Fibroblast of upper back skin (primary cell): Measurements from ENCODE around the gene ANKRD28.

Experiments used
- DNase-seq: peaks from one replicate; pipeline ENCODE4 v3.0.0-alpha.2; 2013

The ANKRD28 gene

DNA sequence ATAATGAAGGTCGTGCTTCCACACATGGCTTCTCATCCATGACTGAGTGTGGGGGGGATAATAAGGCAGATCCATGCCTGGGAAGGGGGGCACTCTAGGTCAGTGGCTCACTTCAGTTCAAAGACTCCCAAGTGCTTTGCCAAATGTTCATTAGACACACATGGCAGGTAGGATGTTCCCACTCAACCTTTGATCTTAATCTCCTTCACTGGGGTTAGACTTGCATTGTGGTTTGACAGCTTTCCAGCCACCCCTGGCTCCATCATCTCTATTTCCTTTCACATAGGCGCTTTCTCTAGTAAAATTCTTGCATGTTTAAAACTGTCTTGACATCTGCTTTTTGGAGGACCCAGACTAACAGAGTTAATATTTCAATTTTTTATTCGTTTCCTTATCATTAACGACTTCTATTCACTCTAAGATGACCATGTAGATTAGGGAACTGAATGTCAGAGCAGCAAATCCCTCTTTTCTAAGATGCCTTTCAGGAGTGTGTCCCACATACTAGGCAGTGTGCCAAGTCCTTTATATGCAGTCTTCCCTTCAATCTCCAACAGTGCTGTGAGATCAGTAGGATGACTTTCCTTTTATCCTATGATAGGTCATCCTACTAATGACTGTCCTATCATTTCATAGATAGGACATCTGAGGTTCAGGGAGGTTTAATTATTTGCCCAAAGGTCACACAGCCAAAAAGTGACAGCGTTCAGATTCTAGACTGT, 138.4 kb downstream of the ANKRD28 start:
- peak; percentile 53 for DNase-seq

DNA sequence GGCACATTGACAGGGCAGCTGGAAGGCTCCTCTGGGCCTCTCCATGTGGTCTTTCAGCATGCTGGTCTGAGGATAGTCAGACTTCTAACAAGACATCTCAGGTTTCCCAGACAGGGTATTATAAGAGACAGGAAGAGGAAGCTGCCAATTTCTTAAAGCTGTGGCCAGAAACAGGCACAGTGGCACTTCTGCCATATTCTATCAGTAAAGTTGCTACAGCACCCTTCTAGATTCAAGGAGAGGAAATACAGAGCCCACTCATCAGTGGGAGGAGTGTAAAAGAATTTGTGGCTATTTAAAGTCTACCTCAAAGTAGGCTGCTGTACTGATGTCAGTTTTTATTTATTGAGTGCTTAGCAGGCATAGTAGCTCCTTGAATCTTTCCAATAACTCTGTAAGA, 140.8 kb downstream of the ANKRD28 start:
- DNase-seq: no peak

GRCh38 chr3:15656342-15656741, 141.4 kb downstream of the ANKRD28 start:
- DNase-seq: no peak

GRCh38 chr3:15654891-15655290, 142.9 kb downstream of the ANKRD28 start:
- no peak for DNase-seq

- DNase-seq: peak; percentile 51
These were observed 143.7 kb downstream of the ANKRD28 start for GRCh38 chr3:15654127-15654526.

GRCh38 chr3:15653321-15653720, 144.5 kb downstream of the ANKRD28 start:
- no peak for DNase-seq

- DNase-seq: no peak
These were observed 146.4 kb downstream of the ANKRD28 start for GRCh38 chr3:15651396-15651795.

DNA sequence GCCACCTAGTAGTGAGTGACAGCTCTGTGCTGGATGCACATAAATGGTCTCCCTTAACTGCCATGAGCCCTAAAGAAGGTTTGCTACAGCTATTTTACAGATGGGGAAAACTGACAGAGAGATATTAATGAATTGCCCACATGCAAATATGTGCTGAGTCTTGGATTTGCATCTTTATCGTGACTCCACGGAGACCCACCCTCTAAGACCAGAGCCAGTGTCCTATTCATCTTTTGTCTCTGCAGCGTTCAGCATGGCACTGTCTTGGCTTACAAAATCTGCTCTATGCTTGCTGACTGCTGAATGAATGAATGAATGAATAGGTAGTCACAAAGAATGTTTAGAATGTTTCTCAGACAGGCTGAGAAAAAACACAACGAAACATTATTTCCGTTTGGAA, 147.9 kb downstream of the ANKRD28 start:
- DNase-seq: no peak

GRCh38 chr3:15649341-15649740, 148.4 kb downstream of the ANKRD28 start:
- DNase-seq: no peak

DNA sequence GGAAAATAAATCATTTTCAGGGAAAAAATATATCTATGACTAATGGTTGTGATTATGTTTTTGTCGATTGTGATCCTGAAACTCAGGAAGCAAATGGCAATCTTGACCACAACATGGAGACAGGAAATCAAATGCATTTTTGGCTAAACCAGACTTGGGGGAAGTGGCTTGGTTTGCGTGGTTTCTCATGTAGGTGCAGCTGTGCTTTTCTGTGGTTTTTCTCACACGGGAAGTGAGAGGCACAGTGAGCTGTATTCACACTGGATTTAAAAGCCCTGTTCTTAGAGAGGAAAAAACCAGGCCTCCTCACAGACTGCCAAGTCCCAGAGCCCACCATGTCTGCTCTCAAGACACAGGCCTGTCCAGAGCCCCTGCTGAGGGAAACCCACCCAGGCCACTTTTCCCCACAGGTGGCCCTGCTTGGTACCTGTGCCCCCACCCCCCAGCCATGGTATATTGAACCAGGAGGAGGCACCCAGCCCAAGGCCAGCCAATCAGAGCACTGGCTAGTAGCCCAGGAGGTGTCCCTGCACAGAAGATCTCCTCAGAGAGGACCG, 150.1 kb downstream of the ANKRD28 start:
- DNase-seq: peak; percentile 99

- DNase-seq: peak; percentile 100
These were observed 150.8 kb downstream of the ANKRD28 start for GRCh38 chr3:15646851-15647511.

DNA sequence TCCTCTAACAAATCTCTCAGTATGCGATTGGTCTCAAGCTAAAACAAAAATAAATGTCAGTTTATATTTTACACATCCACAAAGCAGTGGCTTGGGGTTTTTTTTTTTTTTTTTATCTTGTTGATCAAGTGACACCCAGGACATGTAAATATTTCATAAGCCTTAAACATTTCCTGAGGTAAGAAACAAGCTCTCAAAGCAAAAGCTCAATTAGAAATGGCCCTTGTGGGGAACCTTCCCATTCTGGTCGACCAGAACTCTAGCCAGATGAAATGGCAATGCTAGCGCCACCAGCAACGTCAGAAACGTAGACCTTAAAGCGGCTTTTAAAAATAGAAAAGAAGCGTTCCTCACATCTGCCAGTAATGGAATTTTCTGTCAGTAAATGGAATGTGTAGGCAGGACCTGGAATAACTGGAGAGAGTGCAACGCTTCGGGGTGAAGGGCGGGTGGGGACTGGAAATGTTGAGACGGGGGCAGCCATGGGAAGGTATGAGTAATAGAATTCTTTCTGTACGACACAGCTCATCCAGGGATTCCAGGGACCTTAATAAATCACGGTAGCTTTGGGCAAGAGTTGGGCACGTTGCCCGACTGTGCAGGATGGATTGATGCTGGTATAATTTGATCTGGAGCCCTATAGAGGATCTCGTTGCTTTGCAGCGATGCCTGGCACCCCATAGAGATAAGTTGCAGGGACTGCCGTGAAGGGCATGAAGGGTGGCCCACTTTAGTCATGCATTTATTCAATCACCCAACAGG, 151.9 kb downstream of the ANKRD28 start:
- peak; percentile 98 for DNase-seq

DNA sequence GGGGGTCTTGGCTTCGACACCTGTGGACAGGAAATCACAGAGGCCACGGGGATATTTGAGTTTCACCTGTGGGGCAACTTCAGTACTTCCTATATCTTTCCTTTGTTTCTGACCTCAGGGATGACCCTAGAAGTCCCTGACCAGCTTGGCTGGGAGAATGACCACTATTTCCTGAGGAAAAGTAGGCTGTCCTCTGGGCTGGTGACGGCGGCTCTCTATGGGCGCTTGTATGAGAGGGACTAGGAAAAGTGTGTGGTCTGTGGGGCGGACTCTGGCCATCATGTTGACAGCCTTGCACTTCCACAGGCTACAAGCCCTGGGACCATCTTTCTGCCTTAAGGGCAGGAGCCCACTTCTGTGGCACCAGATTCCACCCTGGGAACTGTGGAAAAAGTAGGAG, 152.5 kb downstream of the ANKRD28 start:
- no peak for DNase-seq

GRCh38 chr3:15638891-15639262, 158.9 kb downstream of the ANKRD28 start:
- peak; percentile 48 for DNase-seq

DNA sequence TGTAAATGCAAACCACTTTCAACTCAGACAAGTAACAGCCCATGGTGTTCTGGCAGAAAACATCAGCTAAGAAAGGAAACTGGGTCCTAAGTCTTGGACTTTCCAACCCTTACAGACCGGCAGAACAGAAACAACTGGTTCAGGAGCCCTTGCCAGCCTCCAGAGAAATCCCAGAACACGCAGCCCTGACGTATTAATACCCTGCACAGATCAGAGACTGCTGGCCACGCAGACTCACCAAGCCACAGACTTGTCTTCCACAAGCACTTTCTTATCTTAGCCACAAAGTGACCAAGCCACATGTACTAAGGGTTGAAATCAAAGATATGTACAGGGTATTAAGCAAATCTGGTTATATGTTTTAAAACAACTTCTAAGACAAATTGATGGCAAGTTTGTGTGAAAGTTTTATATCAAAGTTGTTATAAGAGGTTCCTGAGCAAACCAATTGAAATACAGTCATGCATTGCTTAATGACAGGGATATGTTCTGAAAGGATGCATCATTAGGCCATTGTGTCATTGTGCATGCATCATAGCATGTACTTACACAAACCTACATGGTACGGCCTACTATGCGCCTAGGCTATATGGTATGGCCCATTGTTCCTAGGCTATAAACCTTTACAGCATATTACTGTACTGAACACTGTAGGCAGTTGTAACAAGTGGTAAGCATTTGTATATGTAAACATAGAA, 159.4 kb downstream of the ANKRD28 start:
- no peak for DNase-seq

DNA sequence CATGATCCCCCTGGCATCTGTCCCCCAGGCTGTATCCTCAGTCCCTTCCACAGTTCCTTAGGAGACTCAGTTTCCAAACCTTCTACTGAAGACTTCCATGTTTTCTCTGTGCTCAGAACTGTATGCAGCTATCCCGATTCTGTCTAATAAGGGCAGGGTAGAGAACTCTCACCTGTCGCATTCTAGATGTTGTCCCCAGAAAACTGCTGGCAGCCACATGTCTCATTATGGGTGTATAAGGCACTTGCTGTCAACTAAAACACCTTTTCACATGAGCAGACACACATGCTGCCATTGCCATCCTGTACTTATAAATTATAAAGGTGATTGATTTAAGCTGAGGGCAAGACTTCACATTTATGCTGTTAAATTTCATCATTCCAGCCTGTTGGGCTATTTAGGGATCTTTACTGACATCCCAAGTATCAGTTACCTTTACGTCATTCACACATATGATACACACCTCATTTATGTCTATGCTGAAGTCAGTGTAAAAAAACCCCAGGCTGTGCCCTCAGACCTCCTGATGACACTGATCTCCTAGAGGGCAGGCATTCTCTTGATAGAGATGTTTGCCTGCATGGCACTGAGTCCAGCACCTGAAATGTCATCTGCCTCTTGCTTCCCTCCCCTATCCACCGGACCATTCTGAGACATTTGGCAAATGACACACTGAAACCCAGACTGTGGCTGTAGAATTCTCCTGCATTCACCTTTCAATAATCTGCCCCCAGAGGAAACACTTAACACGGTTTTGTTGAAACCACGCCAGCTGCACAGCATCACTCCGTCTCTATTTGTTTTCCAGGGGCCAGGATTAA, 160.4 kb downstream of the ANKRD28 start:
- DNase-seq: no peak

- peak; percentile 94 for DNase-seq
These were observed 161.6 kb downstream of the ANKRD28 start for GRCh38 chr3:15636028-15636709.

GRCh38 chr3:15635121-15635661, 162.6 kb downstream of the ANKRD28 start:
- peak; percentile 95 for DNase-seq

DNA sequence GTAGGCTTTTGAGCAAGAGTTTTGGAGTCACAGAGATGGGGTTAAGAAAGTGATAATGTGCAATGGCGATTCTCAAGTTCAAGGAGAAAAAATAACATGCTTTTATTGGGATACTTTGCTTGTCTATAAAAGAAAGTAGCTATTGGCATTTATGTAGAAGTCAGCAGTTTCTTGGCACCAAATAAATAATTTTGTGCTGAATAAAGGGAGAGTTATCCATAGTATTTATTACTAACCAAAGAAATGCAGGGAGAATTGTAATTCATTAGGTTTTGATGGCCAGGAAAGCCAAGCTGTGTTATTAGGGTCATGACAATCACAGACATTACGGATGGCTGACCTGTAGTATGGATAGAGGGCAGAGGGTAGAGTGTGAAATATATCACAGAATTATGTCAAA, 163.1 kb downstream of the ANKRD28 start:
- no peak for DNase-seq

DNA sequence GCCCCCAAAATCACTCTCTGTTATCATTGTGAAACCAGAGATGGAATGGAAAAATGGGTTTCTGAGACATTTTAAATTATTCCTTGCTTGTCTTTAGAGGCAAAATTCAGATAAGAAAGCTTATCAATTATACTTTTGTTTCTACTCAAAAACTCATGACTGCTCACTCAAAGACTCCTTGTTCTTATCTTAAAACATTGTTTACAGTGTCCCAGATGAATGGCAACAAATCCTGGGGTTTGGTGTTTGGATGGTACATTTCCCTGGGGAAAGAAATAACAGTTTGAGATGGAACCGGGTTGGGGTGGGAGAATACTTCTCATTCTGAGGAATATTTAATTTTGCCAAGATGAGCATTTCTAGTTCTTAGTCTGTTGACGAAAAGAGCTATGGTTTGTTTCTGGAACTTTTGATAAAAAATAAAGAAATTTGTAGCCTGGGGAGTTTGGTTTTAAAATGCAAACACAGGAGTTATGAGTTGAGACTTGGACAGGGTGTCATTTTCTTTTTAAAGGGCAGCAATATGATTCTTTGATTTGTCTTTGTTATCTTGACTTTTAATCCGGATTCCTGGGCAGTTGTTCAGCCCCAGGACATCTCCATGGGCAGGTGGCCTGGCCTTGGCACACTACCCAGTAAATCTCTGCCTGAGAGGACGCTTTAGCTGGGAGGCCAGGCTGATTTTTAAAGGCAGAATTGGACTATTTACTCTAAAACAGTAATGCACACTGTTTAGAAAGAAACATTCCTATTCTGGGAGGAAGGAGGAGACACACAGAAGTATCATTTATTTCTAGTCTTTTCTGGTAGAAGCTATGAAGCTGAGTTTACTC, 163.8 kb downstream of the ANKRD28 start:
- DNase-seq: no peak
